ACC112 (cell line): ENCODE data around the gene PRICKLE3.

ENCODE experiments used
- H2AFZ ChIP-seq: fragments of 200-600 bp; sonication (generic); one replicate; pipeline ENCODE4 v1.6.0; 2017; ENCODE audit warnings: antibody characterized with exemption, low read length; ENCODE audit not compliant: unreplicated experiment
- H3K27ac ChIP-seq: fragments of 200-600 bp; sonication (generic); 2 replicates; pipeline ENCODE4 v1.5.1; 2014; ENCODE audit warnings: low read depth, mild to moderate bottlenecking, antibody characterized with exemption, low read length, moderate library complexity
- H3K27me3 ChIP-seq: fragments of 200-600 bp; sonication (generic); 2 replicates; pipeline ENCODE4 v1.6.1; 2014; ENCODE audit warnings: mild to moderate bottlenecking, antibody characterized with exemption, low read length, moderate library complexity, mixed read lengths; ENCODE audit not compliant: insufficient read depth
- H3K36me3 ChIP-seq: fragments of 200-600 bp; sonication (generic); 2 replicates; pipeline ENCODE4 v1.6.1; 2016; ENCODE audit warnings: mild to moderate bottlenecking, antibody characterized with exemption, low read length, moderate library complexity, mixed read lengths; ENCODE audit not compliant: insufficient read depth
- H3K4me1 ChIP-seq: fragments of 200-600 bp; sonication (generic); one replicate; pipeline ENCODE4 v1.6.1; 2016; ENCODE audit warnings: low read length, mixed read lengths; ENCODE audit not compliant: insufficient read depth, unreplicated experiment, control insufficient read depth
- H3K4me3 ChIP-seq: fragments of 200-600 bp; sonication (generic); 2 replicates; pipeline ENCODE4 v1.5.1; 2014; ENCODE audit warnings: mild to moderate bottlenecking, low read depth, low read length
- H3K79me2 ChIP-seq: fragments of 200-600 bp; sonication (generic); one replicate; pipeline ENCODE4 v1.6.0; 2016; ENCODE audit warnings: low read length; ENCODE audit not compliant: control insufficient read depth, unreplicated experiment, insufficient read depth

Gene PRICKLE3

GRCh38 chrX:49192722-49193328 lies 6.7 kb upstream of the PRICKLE3 start:
- H3K4me3 ChIP-seq: no peak overlapping the region; the same call in 1 of the 2 replicates
- no peaks in the 10 kb centered on the region for H3K79me2 ChIP-seq
- H3K27ac ChIP-seq: no peak overlapping the region
- peaks cover 4% of the 10 kb centered on the region for H3K4me1 ChIP-seq
- no peaks in the 10 kb centered on the region for H3K27me3 ChIP-seq
- H3K36me3 ChIP-seq: no peaks in the 10 kb centered on the region
- H2AFZ ChIP-seq: no peak overlapping the region

GRCh38 chrX:49191574-49192011 lies 5.4 kb upstream of the PRICKLE3 start:
- Histone ChIP-seq H3K4me3 (peak overlapping the region; percentile 92), H3K27me3 (no peaks in the 10 kb centered on the region), H3K79me2 (no peaks in the 10 kb centered on the region), H3K4me1 (peaks cover 4% of the 10 kb centered on the region), H2AFZ (peak overlapping the region; percentile 74), H3K27ac (no peak overlapping the region), H3K36me3 (no peaks in the 10 kb centered on the region)

- H2AFZ ChIP-seq: peak overlapping the region; percentile 74
Observed at GRCh38 chrX:49190821-49191573, 4.8 kb upstream of the PRICKLE3 start.

GRCh38 chrX:49189606-49190005 lies 3.4 kb upstream of the PRICKLE3 start:
- H3K4me3 ChIP-seq: peak overlapping the region; percentile 72
- no peaks in the 10 kb centered on the region for H3K27me3 ChIP-seq
- H3K4me1 ChIP-seq: peaks cover 7% of the 10 kb centered on the region
- H3K36me3 ChIP-seq: no peaks in the 10 kb centered on the region
- H3K27ac ChIP-seq: no peak overlapping the region
- peaks cover 6% of the 10 kb centered on the region for H3K79me2 ChIP-seq
- no peak overlapping the region for H2AFZ ChIP-seq

More at GRCh38 chrX:49190821-49191573, 4.8 kb upstream of the PRICKLE3 start:
- peaks cover 4% of the 10 kb centered on the region for H3K4me1 ChIP-seq
- no peaks in the 10 kb centered on the region for H3K27me3 ChIP-seq
- H3K36me3 ChIP-seq: no peaks in the 10 kb centered on the region
- H3K79me2 ChIP-seq: no peaks in the 10 kb centered on the region
- H3K4me3 ChIP-seq: peak overlapping the region; percentile 92
- no peak overlapping the region for H3K27ac ChIP-seq

GRCh38 chrX:49188468-49189076 lies 2.4 kb upstream of the PRICKLE3 start:
- Histone ChIP-seq H3K4me1 (peaks cover 7% of the 10 kb centered on the region), H3K36me3 (no peaks in the 10 kb centered on the region), H3K27ac (no peak overlapping the region), H3K27me3 (no peaks in the 10 kb centered on the region), H3K79me2 (peaks cover 6% of the 10 kb centered on the region), H2AFZ (no peak overlapping the region), H3K4me3 (no peak overlapping the region)

- Histone ChIP-seq H3K36me3 (no peaks in the 10 kb centered on the region), H3K27me3 (no peaks in the 10 kb centered on the region), H3K79me2 (peaks cover 6% of the 10 kb centered on the region), H3K27ac (no peak overlapping the region), H3K4me1 (peaks cover 7% of the 10 kb centered on the region), H3K4me3 (no peak overlapping the region), H2AFZ (no peak overlapping the region)
Observed at GRCh38 chrX:49187526-49187925, 1.4 kb upstream of the PRICKLE3 start.

- H3K27ac ChIP-seq: no peak overlapping the region
- no peak overlapping the region for H3K4me3 ChIP-seq
- H3K36me3 ChIP-seq: no peaks in the 10 kb centered on the region
- H3K27me3 ChIP-seq: no peaks in the 10 kb centered on the region
- H3K79me2 ChIP-seq: peaks cover 6% of the 10 kb centered on the region
- no peak overlapping the region for H2AFZ ChIP-seq
- H3K4me1 ChIP-seq: peaks cover 7% of the 10 kb centered on the region
Observed at GRCh38 chrX:49187028-49187394, 838 bp upstream of the PRICKLE3 start.

- peaks cover 7% of the 10 kb centered on the region for H3K4me1 ChIP-seq
- H3K79me2 ChIP-seq: peaks cover 6% of the 10 kb centered on the region
- H3K27ac ChIP-seq: no peak overlapping the region
- no peaks in the 10 kb centered on the region for H3K27me3 ChIP-seq
- H3K4me3 ChIP-seq: peak overlapping the region; percentile 88
- no peak overlapping the region for H2AFZ ChIP-seq
- H3K36me3 ChIP-seq: no peaks in the 10 kb centered on the region
Observed at GRCh38 chrX:49184294-49185281, 1.6 kb downstream of the PRICKLE3 start.

GRCh38 chrX:49183701-49184281 lies 2.4 kb downstream of the PRICKLE3 start:
- peaks cover 6% of the 10 kb centered on the region for H3K79me2 ChIP-seq
- peak overlapping the region; percentile 38 for H3K4me3 ChIP-seq
- peaks cover 3% of the 10 kb centered on the region for H3K4me1 ChIP-seq
- no peak overlapping the region for H2AFZ ChIP-seq
- H3K27ac ChIP-seq: no peak overlapping the region
- H3K27me3 ChIP-seq: no peaks in the 10 kb centered on the region
- H3K36me3 ChIP-seq: no peaks in the 10 kb centered on the region

GRCh38 chrX:49179358-49179757 lies 6.8 kb downstream of the PRICKLE3 start:
- H3K36me3 ChIP-seq: no peaks in the 10 kb centered on the region

More at GRCh38 chrX:49179358-49179757, 6.8 kb downstream of the PRICKLE3 start:
- H3K4me1 ChIP-seq: no peaks in the 10 kb centered on the region
- H3K79me2 ChIP-seq: no peaks in the 10 kb centered on the region
- no peak overlapping the region for H3K4me3 ChIP-seq
- H3K27ac ChIP-seq: no peak overlapping the region
- H2AFZ ChIP-seq: no peak overlapping the region
- no peaks in the 10 kb centered on the region for H3K27me3 ChIP-seq
